GM18519 (cell line): ENCODE data around the gene PFN3.
"Not testable (repeated sequence)": the region's sequence is repeated elsewhere in the genome, so short reads cannot be mapped to it uniquely, and the experiment has no call there.

Experiments used
- ATAC-seq: cut with Tn5 transposase; IDR thresholded peaks from one replicate; pipeline ENCODE4 v1.9.1; 2021; ENCODE audit warnings: mild to moderate bottlenecking, moderate library complexity; ENCODE audit not compliant: unreplicated experiment, low FRiP score

The PFN3 gene

GRCh38 chr5:177376107-177376506 lies 24.4 kb downstream of the PFN3 start:
- ATAC-seq = no peak

GRCh38 chr5:177375516-177375915 lies 24.9 kb downstream of the PFN3 start:
- ATAC-seq = not testable (repeated sequence)

GRCh38 chr5:177374211-177374610 lies 26.2 kb downstream of the PFN3 start:
- ATAC-seq = no peak

- ATAC-seq = no peak
These were observed 26.7 kb downstream of the PFN3 start for GRCh38 chr5:177373806-177374205.

- ATAC-seq = no peak
These were observed 27.6 kb downstream of the PFN3 start for GRCh38 chr5:177372910-177373309.

GRCh38 chr5:177372034-177372896 lies 28.2 kb downstream of the PFN3 start:
- ATAC-seq = no peak

- ATAC-seq = no peak
These were observed 29.1 kb downstream of the PFN3 start for GRCh38 chr5:177371120-177372033.

GRCh38 chr5:177370488-177371119 lies 29.9 kb downstream of the PFN3 start:
- no peak for ATAC-seq

GRCh38 chr5:177369645-177370440 lies 30.6 kb downstream of the PFN3 start:
- no peak for ATAC-seq

GRCh38 chr5:177368869-177369644 lies 31.4 kb downstream of the PFN3 start:
- ATAC-seq = no peak

GRCh38 chr5:177367981-177368868 lies 32.2 kb downstream of the PFN3 start:
- no peak for ATAC-seq

- ATAC-seq = no peak
These were observed 33.1 kb downstream of the PFN3 start for GRCh38 chr5:177367323-177367848.

GRCh38 chr5:177366528-177367322 lies 33.7 kb downstream of the PFN3 start:
- ATAC-seq = no peak

- no peak for ATAC-seq
These were observed 34.5 kb downstream of the PFN3 start for GRCh38 chr5:177365845-177366527.

- ATAC-seq = no peak
These were observed 36.1 kb downstream of the PFN3 start for GRCh38 chr5:177364159-177364962.

- ATAC-seq = no peak
These were observed 36.9 kb downstream of the PFN3 start for GRCh38 chr5:177363565-177363964.
